ENCODE data around the gene SDK1. TPM values are rescaled to one million over a fixed set of nuclear protein-coding genes. Genes with fewer than 3 reads are reported as not detected.

Gene SDK1
- total and polyA plus RNA-seq, 10 of the 15 experiments (the other 5 are each of a cell fraction or from before 2014, with no cell fraction given) = 0.14 to 0.33 TPM; not detected in 8

DNA sequence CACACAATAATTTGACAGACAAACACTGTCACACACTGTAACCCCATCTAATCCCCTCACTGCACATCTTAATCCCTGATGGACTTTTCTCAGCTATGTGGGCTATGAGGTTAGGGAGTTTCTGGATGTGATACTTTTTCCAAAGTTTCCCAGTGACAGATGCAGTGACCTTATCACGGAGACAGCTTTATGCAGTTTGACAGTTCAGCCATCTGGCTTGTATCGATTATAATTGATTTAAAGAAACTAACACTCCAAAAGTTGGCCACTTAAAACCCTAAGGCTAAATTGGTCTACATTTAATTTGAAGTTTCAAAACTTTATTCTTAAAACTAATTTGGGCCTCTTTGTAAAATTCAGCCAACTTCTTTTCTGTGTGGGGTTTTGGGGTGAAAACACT is 196.7 kb downstream of the SDK1 start:
- DNase-seq (ENCODE audit: low read depth, low spot score) (no peak), ATAC-seq (no peak), FAIRE-seq (no peak)
- Histone ChIP-seq H3K4me1 (ENCODE audit: control insufficient read depth, insufficient read depth, low read length) (no peaks in the 10 kb centered on the region), H4K20me1 (ENCODE audit: control insufficient read depth, insufficient read depth) (no peaks in the 10 kb centered on the region), H2AFZ (ENCODE audit: control insufficient read depth, low read depth, low read length) (no peak overlapping the region), H3K4me2 (ENCODE audit: control insufficient read depth, insufficient read depth) (no peak overlapping the region), H3K4me3 (no peak overlapping the region), H3K27me3 (replicated peaks in 1 of 2; ENCODE audit: control insufficient read depth in 2 of 2, insufficient read depth in 2 of 2, low read length in 1 of 2) (no peaks in the 10 kb centered on the region), H3K9ac (ENCODE audit: control insufficient read depth, insufficient read depth, low read length) (no peak overlapping the region), H3K79me2 (ENCODE audit: control insufficient read depth, insufficient read depth, low read length) (no peaks in the 10 kb centered on the region), H3K36me3 (ENCODE audit: control insufficient read depth in 2 of 2, insufficient read depth in 2 of 2, low read length in 1 of 2) (no peaks in the 10 kb centered on the region), H3K9me3 (replicated peaks; ENCODE audit: control insufficient read depth, insufficient read depth, low read length) (no peaks in the 10 kb centered on the region), H3K27ac (ENCODE audit: control insufficient read depth, insufficient read depth) (no peak overlapping the region)
- intact Hi-C loops (cut with micrococcal nuclease; ENCODE audit: unreplicated experiment) (no loop called here), in situ Hi-C loops (cut with MboI) (no loop called here)
- WGBS (ENCODE audit: insufficient coverage, insufficient replicate concordance, low lambda C conversion rate, missing lambda C conversion rate) = 60% methylated on average over 2 of the region's 2 CpGs
- CTCF ChIA-PET = interaction anchor here (1.0 kb wide), 1 partner anchor 18 kb away, joined by 3 read pairs; no protein-coding TSS in a partner anchor
- RAD21 ChIA-PET (ENCODE audit: unreplicated experiment) = no interaction called here
- POLR2A ChIA-PET = no interaction called here
- SMC1A ChIA-PET (ENCODE audit: uncharacterized antibody, unreplicated experiment) = interaction anchor here (0.6 kb wide), 1 partner anchor 1586 kb away, joined by 3 read pairs; no protein-coding TSS in a partner anchor
- no TSS peak for BruUV-seq (replicated peaks)
- TF ChIP-seq CBX3 (IDR thresholded peaks at IDR 0.05; ENCODE audit: borderline replicate concordance, low read depth) (no peak), ZNF687 (IDR thresholded peaks at IDR 0.05) (no peak), USF1 (IDR thresholded peaks at IDR 0.05; ENCODE audit: borderline replicate concordance, extremely low read length, insufficient read depth, low read depth, low read length) (no peak), SREBF1 (IDR thresholded peaks at IDR 0.05; ENCODE audit: low read length) (no peak), ESRRA (IDR thresholded peaks at IDR 0.05; ENCODE audit: low read length) (no peak), MYC (IDR thresholded peaks at IDR 0.05; ENCODE audit: insufficient read depth, insufficient read length, insufficient replicate concordance, low read length, severe bottlenecking) (no peak), RFX5 (IDR thresholded peaks at IDR 0.05; ENCODE audit: low read depth, low read length) (no peak), IRF4 (IDR thresholded peaks at IDR 0.05; ENCODE audit: low read depth, low read length) (no peak), SREBF2 (IDR thresholded peaks at IDR 0.05; ENCODE audit: low read length) (no peak), CHD1 (IDR thresholded peaks at IDR 0.05; ENCODE audit: low read depth, low read length) (no peak), POLR2A (IDR thresholded peaks at IDR 0.05; ENCODE audit: low read depth, low read length) (no peak), WRNIP1 (IDR thresholded peaks at IDR 0.05; ENCODE audit: borderline replicate concordance, low read depth, low read length) (no peak), LARP7 (IDR thresholded peaks at IDR 0.05) (no peak), PAX5 (IDR thresholded peaks at IDR 0.05; ENCODE audit: borderline replicate concordance, low read depth, low read length) (no peak), KAT2A (conservative IDR thresholded peaks at IDR 0.05; ENCODE audit: control insufficient read depth, low read depth, low read length) (no peak)
- TF ChIP-seq, protein P1, sequence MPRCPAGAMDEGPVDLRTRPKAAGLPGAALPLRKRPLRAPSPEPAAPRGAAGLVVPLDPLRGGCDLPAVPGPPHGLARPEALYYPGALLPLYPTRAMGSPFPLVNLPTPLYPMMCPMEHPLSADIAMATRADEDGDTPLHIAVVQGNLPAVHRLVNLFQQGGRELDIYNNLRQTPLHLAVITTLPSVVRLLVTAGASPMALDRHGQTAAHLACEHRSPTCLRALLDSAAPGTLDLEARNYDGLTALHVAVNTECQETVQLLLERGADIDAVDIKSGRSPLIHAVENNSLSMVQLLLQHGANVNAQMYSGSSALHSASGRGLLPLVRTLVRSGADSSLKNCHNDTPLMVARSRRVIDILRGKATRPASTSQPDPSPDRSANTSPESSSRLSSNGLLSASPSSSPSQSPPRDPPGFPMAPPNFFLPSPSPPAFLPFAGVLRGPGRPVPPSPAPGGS (IDR thresholded peaks at IDR 0.05; ENCODE audit: borderline replicate concordance, insufficient read depth, low read depth, low read length, poor library complexity, severe bottlenecking) = no peak

All from GM12878 (cell line).